Nephron (organoid): ENCODE data around the gene P3H3.
A peak's percentile ranks its signal among the peaks of the same experiment; 100 is the strongest.

Source experiments
- H3K27ac Mint-ChIP-seq, 3 experiments: 2 replicates each; pipeline ENCODE4 v1.8.0; 2020; ENCODE audit warnings: mixed read lengths in 3 of 3, mild to moderate bottlenecking in 2 of 3, moderate library complexity in 1 of 3
- H3K27me3 Mint-ChIP-seq: 2 replicates; pipeline ENCODE4 v1.8.0; 2021; ENCODE audit warnings: low read depth, mild to moderate bottlenecking, moderate library complexity, mixed read lengths
- H3K36me3 Mint-ChIP-seq: 2 replicates; pipeline ENCODE4 v1.8.0; 2020; ENCODE audit warnings: low read depth, mixed read lengths
- H3K4me1 Mint-ChIP-seq: 2 replicates; pipeline ENCODE4 v1.8.0; 2020; ENCODE audit warnings: mixed read lengths
- H3K4me3 Mint-ChIP-seq, 3 experiments: 2 replicates each; pipeline ENCODE4 v1.8.0; 2020; ENCODE audit warnings: mild to moderate bottlenecking in 3 of 3, mixed read lengths in 3 of 3, moderate library complexity in 2 of 3
- H3K9me3 Mint-ChIP-seq: 2 replicates; pipeline ENCODE4 v1.8.0; 2020; ENCODE audit warnings: mixed read lengths
- CTCF ChIP-seq, 3 experiments: fragments of 200-600 bp; sonication (generic); IDR thresholded peaks; one replicate each; pipeline ENCODE4 v1.5.0; 2021; ENCODE audit warnings: antibody characterized with exemption in 3 of 3; ENCODE audit not compliant: unreplicated experiment in 3 of 3

P3H3 gene

DNA sequence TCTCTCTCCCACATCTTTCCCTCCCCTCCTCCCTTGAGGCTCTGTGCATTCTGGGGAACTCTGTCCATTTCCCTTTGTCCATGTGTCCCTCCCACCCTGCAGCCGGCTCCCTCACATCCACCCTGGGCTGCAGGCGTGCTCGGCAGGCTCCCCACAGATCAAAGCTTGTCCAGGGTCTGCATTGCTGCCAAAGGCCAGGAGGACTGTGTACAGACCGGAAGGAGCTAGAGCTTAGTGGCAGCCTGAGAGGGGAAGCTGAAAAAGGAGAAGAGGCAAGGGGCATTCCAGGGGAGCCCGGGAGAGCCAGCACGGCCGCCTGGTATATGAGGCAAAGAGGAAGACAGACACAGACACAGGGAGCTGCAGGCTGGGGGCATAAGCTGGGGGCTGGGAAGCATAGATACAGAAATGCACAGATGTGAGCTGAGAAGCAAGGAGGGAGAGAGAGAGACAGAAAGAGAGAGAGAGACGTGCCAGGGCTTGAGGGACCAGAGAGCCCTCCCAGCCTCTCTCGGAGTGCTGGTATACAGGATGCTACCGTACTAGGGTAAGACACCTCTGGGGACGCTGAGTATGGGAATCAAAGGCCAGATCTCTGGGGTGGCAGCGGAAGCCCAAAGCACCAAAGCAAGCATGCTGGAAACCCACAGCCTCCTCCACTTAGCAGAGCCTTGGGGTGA lies 35.5 kb upstream of the P3H3 start:
- Mint-ChIP-seq H3K27me3 (no peaks in the 10 kb centered on the region), H3K4me1 (peaks cover 30% of the 10 kb centered on the region), H3K9me3 (no peaks in the 10 kb centered on the region)

GRCh38 chr12:6795088-6795487 lies 33.1 kb upstream of the P3H3 start:
- Mint-ChIP-seq H3K27ac (peak overlapping the region; percentile 1 to 46 (median 34)), H3K9me3 (no peaks in the 10 kb centered on the region), H3K4me3 (no peak overlapping the region), H3K4me1 (peaks cover 31% of the 10 kb centered on the region), H3K36me3 (no peaks in the 10 kb centered on the region), H3K27me3 (no peaks in the 10 kb centered on the region)
- no peak for TF ChIP-seq CTCF (IDR thresholded peaks at IDR 0.05; ENCODE audit: unreplicated experiment in 3 of 3)

More for the DNA sequence above, 35.5 kb upstream of the P3H3 start:
- peak overlapping the region; percentile 96 to 98 (median 97) for H3K27ac Mint-ChIP-seq
- no peak for TF ChIP-seq CTCF (IDR thresholded peaks at IDR 0.05; ENCODE audit: unreplicated experiment in 3 of 3)
- H3K36me3 Mint-ChIP-seq, result no peaks in the 10 kb centered on the region
- peak overlapping the region; percentile 60 to 69 (median 65) for H3K4me3 Mint-ChIP-seq

GRCh38 chr12:6796576-6796975 lies 31.6 kb upstream of the P3H3 start:
- Mint-ChIP-seq H3K27me3 (no peaks in the 10 kb centered on the region), H3K4me1 (peaks cover 31% of the 10 kb centered on the region), H3K27ac (peak overlapping the region in 1 of 3 experiments; percentile 5), H3K36me3 (no peaks in the 10 kb centered on the region), H3K9me3 (no peaks in the 10 kb centered on the region), H3K4me3 (no peak overlapping the region)
- TF ChIP-seq CTCF (IDR thresholded peaks at IDR 0.05; ENCODE audit: unreplicated experiment in 3 of 3), result no peak

GRCh38 chr12:6799147-6799546 lies 29.1 kb upstream of the P3H3 start:
- Mint-ChIP-seq H3K9me3 (peaks cover 2% of the 10 kb centered on the region), H3K36me3 (peaks cover 2% of the 10 kb centered on the region), H3K4me3 (no peak overlapping the region), H3K27me3 (no peaks in the 10 kb centered on the region), H3K4me1 (peaks cover 14% of the 10 kb centered on the region), H3K27ac (peak overlapping the region in 1 of 3 experiments; percentile 74)
- TF ChIP-seq CTCF (IDR thresholded peaks at IDR 0.05; ENCODE audit: unreplicated experiment in 3 of 3), result no peak

DNA sequence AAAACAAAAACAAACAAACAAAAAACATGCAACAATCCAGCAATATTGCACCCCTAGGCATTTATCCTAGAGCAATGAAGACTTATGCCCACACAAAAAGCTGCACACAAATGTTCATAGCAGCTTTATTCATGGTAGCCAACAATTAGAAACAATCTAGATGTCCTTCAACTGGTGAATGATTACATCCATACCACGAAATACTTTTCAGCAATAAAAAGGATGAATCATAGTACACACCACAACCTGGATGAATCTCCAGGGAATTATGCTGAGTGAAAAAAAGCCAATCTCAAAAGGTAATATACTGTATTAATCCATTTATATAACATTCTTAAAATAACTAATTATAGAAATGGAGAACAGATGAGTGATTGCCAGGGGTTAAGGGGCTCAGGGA lies 21.0 kb upstream of the P3H3 start:
- Mint-ChIP-seq H3K9me3 (peaks cover 2% of the 10 kb centered on the region), H3K36me3 (peaks cover 8% of the 10 kb centered on the region), H3K27ac (no peak overlapping the region), H3K4me3 (no peak overlapping the region), H3K4me1 (no peaks in the 10 kb centered on the region), H3K27me3 (peaks cover 4% of the 10 kb centered on the region)
- TF ChIP-seq CTCF (IDR thresholded peaks at IDR 0.05; ENCODE audit: unreplicated experiment in 3 of 3), result no peak

DNA sequence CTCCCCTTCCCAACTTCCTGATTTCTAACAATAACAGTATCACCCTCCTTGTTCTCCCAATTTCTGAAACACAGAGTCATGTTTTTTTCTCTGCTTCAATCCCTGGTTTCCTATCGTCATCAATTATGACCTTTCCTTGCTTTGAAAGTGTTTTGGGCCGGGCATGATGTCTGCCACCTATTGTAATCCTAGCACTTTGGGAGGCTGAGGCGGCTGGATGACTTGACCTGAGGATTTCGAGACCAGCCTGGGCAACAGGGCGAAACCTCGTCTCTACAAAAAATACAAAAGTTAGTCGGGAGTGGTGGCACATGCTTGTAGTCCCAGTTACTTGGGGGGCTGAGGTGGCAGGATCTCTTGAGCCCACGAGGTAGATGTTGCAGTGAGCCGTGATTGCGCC lies 19.2 kb upstream of the P3H3 start:
- TF ChIP-seq CTCF (IDR thresholded peaks at IDR 0.05; ENCODE audit: unreplicated experiment in 3 of 3), result no peak
- H3K9me3 Mint-ChIP-seq, result peaks cover 2% of the 10 kb centered on the region
- peaks cover 7% of the 10 kb centered on the region for H3K36me3 Mint-ChIP-seq
- no peak overlapping the region for H3K4me3 Mint-ChIP-seq
- no peaks in the 10 kb centered on the region for H3K4me1 Mint-ChIP-seq
- H3K27ac Mint-ChIP-seq, result no peak overlapping the region
- H3K27me3 Mint-ChIP-seq, result peaks cover 4% of the 10 kb centered on the region
